SHP77 treated with DMSO at 0.1 percent for 48 hours (cell line): ENCODE measurements around the gene TNS4.
"Not testable (repeated sequence)": the region's sequence is repeated elsewhere in the genome, so short reads cannot be mapped to it uniquely, and the experiment has no call there.

Experiments used
- DNase-seq: peaks from one replicate; lab custom pipeline; 2025; lab: John Stamatoyannopoulos, UW

TNS4 gene, protein sequence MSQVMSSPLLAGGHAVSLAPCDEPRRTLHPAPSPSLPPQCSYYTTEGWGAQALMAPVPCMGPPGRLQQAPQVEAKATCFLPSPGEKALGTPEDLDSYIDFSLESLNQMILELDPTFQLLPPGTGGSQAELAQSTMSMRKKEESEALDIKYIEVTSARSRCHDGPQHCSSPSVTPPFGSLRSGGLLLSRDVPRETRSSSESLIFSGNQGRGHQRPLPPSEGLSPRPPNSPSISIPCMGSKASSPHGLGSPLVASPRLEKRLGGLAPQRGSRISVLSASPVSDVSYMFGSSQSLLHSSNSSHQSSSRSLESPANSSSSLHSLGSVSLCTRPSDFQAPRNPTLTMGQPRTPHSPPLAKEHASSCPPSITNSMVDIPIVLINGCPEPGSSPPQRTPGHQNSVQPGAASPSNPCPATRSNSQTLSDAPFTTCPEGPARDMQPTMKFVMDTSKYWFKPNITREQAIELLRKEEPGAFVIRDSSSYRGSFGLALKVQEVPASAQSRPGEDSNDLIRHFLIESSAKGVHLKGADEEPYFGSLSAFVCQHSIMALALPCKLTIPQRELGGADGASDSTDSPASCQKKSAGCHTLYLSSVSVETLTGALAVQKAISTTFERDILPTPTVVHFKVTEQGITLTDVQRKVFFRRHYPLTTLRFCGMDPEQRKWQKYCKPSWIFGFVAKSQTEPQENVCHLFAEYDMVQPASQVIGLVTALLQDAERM

DNA sequence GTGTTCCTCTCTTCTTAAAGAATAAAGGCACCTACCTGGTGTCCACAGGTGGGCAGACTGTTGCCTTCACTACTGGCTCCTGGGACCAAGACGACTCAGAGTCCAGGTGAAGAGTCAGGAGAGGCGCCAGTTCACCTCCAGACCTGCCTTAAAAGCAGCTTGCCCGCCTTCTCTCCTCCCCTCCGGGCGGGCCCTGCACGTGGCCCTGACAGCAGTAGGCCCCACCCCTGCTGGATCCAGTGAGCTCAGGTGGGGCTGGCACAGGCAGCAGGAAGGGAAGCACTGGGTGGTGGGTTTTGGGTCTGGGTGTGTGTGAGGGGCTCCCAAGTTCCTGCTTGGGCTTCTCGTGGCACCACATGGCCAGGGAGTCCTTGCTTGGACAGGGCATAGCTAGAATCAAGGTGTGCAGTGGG, at the start of gene TNS4:
Gene TNS4 (minus strand): TSS at position 125 of the 413 bp plus-strand sequence. CDS start 5,198 bp downstream, outside the sequence.
- DNase-seq: no peak

DNA sequence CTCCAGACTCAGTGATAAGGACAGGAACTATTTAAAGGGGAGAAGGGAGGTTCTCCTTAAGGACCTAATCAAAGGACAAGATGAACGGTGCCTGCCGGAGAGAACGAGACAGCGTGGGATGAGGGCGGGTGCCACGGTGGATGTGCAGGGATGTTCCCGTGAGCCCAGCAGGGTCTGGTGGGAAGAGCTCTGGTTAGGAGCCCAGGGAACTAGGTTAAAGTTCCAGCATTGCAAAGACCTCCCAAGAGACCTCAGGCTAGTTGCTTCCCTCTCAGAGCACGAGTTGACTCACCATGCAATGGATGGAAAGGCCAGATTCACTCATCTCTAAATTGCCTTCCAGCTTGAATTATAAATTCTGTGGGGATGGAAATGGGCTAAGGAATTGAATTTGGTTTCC, 49.2 kb upstream of the TNS4 start:
- no peak for DNase-seq

DNA sequence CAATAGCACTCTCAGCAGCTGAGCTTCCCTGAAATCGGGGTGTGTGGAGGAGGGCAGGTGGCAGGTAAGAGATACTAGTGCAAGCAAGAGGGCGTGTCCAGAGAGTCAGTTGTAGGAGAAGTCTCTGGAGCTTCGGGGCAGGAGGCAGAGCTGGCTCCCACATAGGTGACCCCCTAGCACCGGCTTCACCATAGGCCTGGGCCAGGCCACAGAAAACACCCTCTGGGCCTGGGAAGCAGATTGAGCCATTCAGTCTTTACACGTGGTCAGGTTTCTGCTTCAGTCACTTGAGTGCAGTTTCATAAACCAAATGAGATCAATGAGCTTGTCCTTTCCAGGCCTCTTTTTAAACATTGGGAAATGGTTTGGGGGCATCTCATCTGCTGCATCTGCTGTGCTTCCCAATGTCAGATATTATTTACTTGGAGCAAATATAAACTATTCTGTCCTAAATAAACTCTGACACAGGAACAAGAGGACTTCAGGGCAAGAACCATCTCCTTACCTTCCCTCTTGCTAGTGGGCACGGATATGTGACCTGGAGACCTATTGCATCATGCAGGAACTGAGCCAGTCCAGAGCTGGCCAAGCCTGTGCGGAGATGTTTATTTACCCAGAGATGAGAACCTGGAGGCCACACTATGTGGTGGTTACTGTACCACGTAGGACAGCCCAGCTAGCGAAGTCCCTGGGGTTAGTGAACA, 47.7 kb upstream of the TNS4 start:
- DNase-seq: peak; percentile 58

DNA sequence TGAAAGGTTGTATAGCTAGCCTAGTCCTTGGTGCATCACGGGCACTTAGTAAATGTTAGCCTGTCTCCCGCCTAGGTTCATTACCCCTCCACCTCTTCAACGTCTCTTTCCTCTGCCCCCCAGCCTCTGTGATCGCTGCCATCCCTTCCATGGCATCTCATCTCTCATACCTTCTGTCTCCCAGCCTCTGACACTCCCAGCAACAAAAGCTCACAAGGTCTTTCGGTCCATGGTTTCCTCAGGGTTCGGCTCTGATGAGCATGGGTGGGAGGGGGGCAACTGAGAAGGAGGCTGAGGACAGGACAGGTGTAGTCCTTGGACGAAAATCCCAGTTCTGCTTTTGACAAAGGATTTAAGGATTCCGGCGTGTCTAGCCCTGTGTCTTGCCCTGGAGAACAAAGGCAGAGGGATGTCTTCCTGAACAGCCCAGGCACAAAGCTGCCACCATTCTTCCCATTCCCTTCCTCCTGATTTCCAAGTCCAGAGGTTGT, 47.1 kb upstream of the TNS4 start:
- no peak for DNase-seq

DNA sequence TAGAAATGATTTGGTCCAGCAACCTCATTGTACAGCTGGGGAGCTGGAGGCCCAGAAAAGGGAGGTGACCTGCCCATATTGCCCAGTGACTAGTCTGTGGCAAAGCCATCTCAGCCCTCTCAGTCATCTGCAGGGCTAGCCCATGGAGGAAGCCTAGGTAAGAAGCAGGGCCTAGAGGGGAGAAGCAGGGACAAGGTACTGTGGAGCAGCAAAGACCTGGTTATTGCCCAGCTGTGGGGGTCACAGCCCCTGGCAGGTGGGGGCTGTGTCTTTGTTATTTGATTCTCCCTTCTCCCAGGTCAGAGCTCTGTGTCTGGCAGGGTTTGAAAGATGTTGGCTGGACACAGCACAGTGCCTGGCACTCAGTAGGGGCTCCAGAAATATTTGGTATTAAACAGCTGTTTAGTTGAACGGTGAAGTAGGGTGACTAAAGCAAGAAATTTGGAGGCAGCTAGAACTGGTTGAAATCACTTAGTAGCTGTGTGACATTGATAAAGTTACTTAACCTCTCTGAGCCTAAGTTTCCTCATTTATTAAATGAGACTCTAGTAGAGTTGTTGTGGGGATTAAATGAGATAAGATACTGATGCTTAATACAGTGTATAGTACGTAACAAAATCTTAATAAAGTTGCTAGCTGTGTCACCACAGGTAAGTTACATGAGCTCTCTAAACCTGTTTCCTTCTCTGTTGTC, 46.5 kb upstream of the TNS4 start:
- peak; percentile 67 for DNase-seq

DNA sequence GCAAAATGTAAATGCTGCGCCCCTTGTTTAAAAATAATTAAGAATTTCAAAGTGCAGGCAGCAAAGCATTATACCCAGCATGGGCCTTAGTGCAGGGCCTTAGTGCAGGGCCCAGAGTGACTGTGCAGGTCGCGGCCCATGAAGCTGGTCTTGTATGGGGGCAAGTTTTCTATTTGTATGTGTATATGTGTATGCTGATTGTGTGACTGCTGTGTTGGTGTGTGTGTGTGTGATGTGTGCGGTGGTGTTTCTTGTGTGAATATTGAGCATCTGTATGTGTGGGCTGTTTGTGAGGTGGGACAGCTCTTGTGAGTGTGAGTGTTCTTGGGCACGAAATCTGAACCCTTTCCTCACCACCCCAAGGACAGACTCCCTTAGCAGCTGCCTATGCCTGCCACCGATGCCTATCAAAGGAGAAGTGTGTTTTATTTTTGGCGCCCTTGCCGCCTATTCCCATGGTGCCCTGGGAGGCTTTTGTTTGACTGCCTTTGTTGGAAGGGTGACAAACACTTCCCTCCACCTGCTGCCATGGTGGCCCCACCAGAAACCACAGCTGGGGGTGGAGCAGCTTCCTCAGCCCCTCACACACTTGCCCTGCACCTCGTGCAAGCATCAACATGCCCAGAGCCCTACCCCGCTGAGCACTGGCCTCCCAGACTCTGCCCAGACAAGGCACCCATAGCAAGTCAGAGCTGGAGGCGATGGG, 45.8 kb upstream of the TNS4 start:
- DNase-seq: peak; percentile 92

DNA sequence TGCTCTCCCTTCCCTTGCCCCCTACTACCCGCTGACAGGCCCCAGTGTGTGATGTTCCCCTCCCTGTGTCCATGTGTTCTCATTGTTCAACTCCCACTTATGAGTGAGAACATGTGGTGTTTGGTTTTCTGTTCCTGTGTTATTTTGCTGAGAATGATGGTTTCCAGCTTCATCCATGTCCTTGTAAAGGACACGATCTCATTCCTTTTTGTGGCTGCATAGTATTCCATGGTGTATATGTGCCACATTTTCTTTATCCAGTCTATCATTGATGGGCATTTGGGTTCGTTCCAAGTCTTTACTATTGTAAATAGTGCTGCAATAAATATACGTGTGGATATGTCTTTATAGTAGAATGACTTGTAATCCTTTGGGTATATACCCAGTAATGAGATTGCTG, 45.1 kb upstream of the TNS4 start:
- DNase-seq: not testable (repeated sequence)

DNA sequence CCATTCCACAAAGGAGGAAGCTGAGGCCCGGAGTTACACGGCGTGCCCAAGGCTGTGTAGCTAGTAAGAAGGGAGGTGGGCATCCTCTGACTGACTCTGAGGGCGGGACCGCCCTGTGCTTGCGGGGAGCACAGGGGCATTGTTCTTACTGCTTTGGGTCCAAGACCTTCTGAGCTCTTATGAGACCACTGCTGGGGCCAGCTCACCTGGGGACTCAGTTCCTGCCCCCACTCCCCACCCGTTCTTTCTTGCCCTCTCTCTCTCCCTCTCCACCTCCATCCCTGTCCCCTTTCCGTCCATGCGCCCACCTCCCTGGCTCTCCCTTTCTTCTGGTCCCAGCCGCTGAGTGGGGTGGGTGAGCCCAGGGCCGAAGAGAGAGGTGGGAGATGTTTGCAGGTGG, 44.2 kb upstream of the TNS4 start:
- no peak for DNase-seq

DNA sequence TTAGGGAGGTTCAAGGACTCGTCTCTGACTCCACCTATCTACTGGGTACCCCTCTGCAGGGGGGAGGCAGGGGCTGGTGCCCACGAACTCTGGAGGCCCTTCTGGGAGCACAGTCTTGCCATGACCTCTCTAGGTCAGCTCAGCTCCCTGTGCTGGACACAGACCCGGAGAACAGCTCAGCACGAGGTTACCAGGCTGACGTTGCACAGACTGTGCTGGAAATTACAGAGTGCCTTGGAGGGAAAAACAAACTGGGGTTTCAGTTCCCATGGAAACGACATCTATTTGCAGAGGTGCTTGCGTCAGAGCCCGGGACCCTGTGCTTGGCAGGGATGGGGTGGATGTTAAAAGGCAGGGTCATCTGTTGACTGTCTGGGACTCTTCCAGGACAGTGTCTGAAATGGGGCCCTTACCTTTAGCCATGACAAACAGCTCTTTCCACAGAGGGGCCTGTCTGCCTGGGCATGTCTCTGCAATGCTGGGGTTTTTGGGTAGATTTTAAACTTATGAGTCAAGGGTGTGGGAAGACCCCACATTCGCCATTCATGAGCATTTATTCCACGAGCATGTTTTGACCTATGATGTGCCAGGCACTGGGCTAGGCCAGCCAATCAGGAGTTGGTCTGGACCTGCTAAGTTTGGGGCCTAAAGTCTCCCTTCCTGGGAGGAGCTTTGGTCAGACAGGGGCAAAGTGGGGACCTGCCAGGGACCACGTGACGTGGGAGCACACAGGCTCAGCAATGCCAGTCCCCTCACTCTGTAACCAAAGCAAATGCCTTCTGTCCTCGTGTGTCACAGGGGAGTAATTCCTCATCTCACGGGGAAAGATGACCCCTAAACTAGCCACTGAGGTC, 41.4 kb upstream of the TNS4 start:
- DNase-seq: peak; percentile 78

DNA sequence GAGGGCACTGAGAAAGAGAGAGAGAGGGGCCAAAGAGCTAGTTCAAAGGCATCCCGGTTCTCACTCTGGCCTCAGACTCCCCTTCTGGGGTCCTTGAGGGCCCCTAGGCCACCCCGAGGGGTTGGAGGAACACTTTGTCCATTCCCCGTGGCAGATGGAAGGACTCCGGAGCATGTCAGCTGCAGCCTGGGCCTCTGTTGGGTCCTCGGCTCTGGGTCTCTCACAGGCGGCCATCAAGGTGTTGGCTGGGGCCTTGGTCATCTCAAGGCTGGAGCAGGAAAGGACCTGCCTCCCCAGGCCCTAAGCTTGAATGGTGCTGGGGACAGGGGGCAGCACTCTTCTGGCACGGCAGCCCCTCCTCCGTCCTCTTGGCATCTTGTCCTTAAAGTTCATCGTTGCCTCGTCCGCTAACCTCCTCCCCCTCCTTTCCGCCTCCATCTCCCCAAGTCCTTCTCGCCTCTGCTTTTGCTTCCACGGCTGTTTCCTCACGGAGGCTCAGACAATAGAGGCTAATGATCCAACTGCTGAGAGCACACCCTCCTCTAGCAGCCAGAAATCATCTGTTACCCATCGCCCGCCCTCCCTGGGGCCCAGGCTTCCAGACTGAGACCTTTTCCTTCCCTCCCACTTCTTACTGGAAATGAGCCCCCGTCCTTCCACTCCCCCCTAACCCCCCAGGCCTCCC, 40.6 kb upstream of the TNS4 start:
- DNase-seq: no peak

DNA sequence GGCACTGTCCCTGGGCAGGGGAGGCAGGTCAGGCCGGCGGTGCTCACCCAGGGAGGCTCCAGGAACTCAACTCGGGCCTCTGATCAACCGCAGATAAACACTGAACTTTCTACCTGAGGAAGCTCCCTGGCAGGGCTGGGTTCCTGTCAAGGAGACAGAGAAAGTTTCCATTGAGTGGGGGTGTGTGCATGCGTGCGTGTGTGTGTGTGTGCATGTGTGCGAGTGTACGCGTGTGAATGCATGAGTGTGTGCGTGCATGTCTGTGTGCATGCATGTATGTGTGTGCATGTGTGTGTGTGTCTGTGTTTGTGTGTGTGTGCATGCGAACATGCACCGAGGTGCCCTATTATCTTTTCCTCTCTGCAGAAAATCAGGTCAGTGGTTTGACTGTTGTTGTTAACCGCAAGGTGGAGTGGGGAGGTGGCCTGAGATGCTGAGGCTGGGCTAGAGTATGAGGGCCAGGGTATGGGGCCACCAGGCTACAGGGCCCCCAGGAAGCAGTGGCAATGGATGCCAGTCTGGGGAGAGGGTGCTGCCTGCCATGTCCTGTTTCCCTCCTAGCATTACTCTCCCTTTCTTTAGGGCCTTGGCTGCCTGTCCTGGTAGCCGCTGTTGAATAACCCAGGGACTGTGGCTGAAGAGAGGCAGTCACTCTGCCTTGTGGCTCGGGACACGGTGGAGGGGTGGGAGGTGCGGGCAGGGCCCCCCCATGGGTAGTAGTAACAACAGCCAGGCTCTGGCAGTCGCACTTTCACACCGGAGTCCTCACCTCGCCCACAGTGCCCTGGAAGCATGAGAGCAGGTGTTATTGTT, 39.8 kb upstream of the TNS4 start:
- DNase-seq: no peak

DNA sequence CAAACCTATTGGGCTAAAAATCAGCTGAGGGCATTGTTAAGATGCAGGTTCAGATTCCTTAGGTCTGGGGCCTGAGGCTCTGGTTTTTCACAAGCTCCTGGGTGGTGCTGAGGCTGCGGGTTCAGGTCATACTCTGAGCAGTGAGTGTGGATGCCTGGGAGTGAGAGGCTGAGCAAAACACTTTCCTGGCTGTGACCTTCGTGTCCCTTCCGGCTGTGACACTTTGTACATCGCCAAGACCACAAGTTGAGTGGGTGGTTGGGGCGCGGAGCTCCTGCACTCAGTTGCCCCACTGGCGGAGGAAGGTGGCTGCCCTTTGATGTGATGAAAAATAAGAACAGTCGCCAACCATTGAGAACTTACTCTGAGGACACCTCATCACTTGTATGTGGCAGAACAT, 39.0 kb upstream of the TNS4 start:
- no peak for DNase-seq

DNA sequence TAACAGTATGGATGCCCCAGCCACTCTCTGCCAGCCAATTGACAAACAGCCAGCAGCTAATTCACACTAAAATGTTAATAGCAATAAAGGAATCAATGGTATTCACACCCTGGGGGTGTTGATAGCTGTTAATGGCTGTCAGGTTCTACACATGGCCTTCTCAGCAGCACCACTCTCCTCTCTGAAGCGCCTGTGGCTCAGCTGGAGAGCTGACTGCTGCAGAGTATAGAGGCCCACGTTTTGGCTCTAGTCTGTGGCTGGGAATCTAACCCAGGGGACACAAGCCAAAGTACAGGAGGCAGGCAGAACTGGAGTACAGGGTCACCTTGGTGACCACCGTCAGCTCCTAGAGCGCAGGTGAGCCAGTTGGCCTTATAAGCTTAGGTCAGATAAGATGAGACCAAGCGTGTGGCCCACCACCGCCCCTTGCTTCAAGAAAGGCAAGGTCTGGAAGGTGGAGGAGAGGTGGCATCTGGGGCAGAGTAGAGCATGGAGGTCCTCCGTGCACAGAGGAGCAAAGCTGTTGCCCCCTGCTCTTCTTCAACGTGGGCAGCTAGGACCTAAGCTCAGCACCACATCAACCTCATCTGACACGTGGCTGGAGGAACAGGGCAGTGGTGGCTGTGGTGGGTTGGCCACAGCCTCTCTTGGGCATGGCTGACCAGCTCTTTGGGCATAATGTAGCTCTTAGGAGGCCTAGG, 38.4 kb upstream of the TNS4 start:
- no peak for DNase-seq

DNA sequence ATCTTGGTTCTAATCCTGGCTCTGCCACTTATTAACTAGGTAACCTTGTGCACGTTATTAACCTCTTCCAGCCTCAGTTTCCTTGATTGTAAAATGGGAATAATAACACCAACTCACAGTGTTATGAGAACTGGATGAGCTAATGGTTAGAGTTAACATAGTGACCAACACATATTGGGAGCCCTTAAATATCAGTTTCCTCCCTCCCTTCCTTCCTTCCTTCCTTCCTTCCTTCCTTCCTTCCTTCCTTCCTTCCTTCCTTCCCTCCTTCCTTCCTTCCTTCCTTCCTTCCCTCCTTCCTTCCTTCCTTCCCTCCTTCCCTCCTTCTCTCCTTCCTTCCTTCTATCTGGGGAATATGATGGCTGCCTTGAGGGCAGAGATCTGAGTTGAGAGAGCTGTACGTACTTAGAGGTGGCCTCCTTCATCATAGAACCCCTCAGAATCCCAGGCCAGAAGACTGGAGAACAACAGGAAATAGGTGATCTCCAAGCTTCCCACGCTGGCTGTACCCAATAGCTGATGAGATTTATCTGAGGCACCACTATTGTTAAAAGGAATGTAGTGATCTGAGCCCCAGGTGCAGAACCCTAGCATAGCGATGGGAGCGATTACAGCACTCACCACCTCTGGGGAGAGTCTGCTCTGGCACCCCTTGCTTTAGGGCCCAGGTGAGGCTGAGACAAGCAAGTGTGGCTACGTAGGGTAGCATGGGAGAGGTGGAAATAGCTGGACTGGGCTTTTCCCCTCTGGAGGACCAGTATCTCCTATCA, 37.7 kb upstream of the TNS4 start:
- DNase-seq: no peak

DNA sequence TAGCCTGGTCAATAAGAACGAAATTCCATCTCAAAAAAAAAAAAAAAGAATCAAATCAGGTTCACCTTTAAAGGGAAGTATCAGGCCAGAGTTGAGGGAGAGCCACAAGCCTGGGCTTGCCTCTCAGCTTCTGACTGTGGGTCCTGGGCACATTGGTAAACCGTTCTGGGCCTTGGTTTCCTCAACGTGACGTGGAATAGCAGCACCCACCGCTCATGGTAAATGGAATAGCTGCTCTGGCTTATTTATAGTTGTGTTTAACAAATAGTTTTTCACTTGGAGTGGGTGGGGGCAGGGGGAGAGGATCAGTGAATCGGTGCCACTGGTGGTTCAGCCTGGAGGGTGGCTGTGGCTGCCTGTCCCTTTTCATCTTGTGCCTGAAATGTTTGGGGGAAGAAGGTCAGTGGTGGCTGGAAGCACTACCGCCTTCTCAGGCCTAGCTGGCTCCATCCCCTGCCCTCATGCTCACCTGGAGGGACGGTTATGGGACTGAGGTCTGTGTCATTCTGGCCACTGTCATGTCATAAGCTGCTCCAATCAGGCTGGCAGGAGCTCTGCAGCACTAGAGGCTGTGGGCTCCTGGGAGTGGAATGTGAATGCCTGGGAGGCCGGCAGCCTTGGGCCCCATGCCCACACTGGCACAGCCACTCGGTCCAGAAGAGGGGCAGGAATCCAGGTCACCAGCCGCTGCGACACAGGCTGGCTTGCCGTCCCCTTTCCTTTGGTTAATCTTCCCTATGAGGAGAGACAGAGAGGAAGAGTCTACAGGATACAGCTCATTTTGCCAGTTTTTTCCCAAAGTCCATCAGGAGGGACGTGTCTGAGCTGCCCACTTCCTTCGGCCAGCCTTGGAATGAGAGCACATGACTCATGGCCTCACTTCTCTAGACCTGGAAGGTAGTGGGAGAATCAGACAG, 36.9 kb upstream of the TNS4 start:
- no peak for DNase-seq
